GM21381 (cell line): Measurements from ENCODE around the gene ZBTB37.
"Not testable (repeated sequence)": the region's sequence is repeated elsewhere in the genome, so short reads cannot be mapped to it uniquely, and the experiment has no call there.

Experiments
- ATAC-seq: cut with Tn5 transposase; IDR thresholded peaks from one replicate; pipeline ENCODE4 v1.9.1; 2021; ENCODE audit warnings: mild to moderate bottlenecking, moderate library complexity; ENCODE audit not compliant: unreplicated experiment

Gene ZBTB37

GRCh38 chr1:173864179-173864867 lies 3.9 kb upstream of the ZBTB37 start:
- no peak for ATAC-seq

- ATAC-seq: no peak
Observed at GRCh38 chr1:173865468-173866164, 2.6 kb upstream of the ZBTB37 start.

- ATAC-seq: no peak
Observed at GRCh38 chr1:173866413-173867115, 1.6 kb upstream of the ZBTB37 start.

GRCh38 chr1:173867141-173867752 lies 933 bp upstream of the ZBTB37 start:
- ATAC-seq: no peak

- peak; percentile 67 for ATAC-seq
Observed at GRCh38 chr1:173867753-173868265, 371 bp upstream of the ZBTB37 start, which contains the start of gene GAS5. TSS of gene GAS5 (minus strand) at chr1:173867989.

GRCh38 chr1:173869021-173869359 lies 810 bp downstream of the ZBTB37 start:
- no peak for ATAC-seq

GRCh38 chr1:173870252-173871075 lies 2.3 kb downstream of the ZBTB37 start:
- ATAC-seq: no peak

- no peak for ATAC-seq
Observed at GRCh38 chr1:173871091-173871490, 2.9 kb downstream of the ZBTB37 start.

GRCh38 chr1:173871500-173871899 lies 3.3 kb downstream of the ZBTB37 start:
- no peak for ATAC-seq

GRCh38 chr1:173876732-173877131 lies 8.6 kb downstream of the ZBTB37 start:
- ATAC-seq: no peak

GRCh38 chr1:173878251-173878650 lies 10.1 kb downstream of the ZBTB37 start:
- ATAC-seq: no peak

- ATAC-seq: not testable (repeated sequence)
Observed at GRCh38 chr1:173881117-173881516, 12.9 kb downstream of the ZBTB37 start.

- ATAC-seq: no peak
Observed at GRCh38 chr1:173884701-173885100, 16.5 kb downstream of the ZBTB37 start.

- ATAC-seq: no peak
Observed at GRCh38 chr1:173886746-173887611, 18.8 kb downstream of the ZBTB37 start.

- no peak for ATAC-seq
Observed at GRCh38 chr1:173887627-173888026, 19.4 kb downstream of the ZBTB37 start.

GRCh38 chr1:173888749-173889148 lies 20.6 kb downstream of the ZBTB37 start:
- ATAC-seq: no peak

GRCh38 chr1:173889885-173890284 lies 21.7 kb downstream of the ZBTB37 start:
- ATAC-seq: no peak

- no peak for ATAC-seq
Observed at GRCh38 chr1:173893611-173894010, 25.4 kb downstream of the ZBTB37 start.

- no peak for ATAC-seq
Observed at GRCh38 chr1:173894189-173894588, 26.0 kb downstream of the ZBTB37 start.
